ENCODE measurements around the gene ZDHHC11B.

- TF ChIP-seq CTCF (IDR thresholded peaks at IDR 0.05) (no peak), EP300 (IDR thresholded peaks at IDR 0.05) (no peak)
Measured at GRCh38 chr5:759111-759751, 25.3 kb downstream of the ZDHHC11B start.

All from tibial nerve (tissue), 4 donors.